GM19238 (cell line): ENCODE results near the gene ZNF688.
"Not testable (repeated sequence)": the region's sequence is repeated elsewhere in the genome, so short reads cannot be mapped to it uniquely, and the experiment has no call there.

Experiments used
- DNase-seq: peaks from one replicate; pipeline ENCODE4 v3.0.0; 2011; ENCODE audit warnings: low spot score; ENCODE audit not compliant: insufficient read length

Gene ZNF688

DNA sequence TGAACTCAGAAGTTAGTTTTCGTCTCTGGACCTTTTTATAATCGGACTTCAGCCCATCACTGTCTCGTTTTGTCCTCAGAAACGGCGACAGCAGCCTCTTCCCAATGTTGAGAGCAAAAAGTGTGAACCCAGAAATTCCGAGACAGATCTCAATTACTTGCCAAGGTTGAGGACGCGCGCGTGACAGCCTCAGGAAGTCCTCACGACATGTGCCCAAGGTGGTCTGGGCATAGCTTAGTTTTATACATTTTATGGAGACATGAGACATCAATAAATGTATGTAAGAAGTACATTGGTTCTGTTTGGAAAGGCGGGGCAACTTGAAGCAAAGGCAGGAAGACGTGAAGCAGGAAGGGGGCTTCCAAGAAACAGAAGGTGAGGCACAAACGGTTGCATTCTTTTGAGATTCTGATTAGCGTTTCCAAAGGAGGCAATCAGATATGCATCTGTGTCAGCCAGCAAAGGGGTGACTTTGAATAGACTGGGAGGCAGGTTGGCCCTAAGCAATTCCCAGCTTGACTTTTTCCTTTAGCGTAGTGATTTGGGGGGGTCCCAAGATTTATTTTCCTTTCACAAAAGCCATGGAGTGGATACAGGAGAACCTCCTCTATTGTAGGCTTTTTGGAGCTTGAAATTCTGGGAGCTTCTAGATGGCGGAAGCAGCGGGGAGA lies 36.3 kb downstream of the ZNF688 start:
- DNase-seq: no peak

DNA sequence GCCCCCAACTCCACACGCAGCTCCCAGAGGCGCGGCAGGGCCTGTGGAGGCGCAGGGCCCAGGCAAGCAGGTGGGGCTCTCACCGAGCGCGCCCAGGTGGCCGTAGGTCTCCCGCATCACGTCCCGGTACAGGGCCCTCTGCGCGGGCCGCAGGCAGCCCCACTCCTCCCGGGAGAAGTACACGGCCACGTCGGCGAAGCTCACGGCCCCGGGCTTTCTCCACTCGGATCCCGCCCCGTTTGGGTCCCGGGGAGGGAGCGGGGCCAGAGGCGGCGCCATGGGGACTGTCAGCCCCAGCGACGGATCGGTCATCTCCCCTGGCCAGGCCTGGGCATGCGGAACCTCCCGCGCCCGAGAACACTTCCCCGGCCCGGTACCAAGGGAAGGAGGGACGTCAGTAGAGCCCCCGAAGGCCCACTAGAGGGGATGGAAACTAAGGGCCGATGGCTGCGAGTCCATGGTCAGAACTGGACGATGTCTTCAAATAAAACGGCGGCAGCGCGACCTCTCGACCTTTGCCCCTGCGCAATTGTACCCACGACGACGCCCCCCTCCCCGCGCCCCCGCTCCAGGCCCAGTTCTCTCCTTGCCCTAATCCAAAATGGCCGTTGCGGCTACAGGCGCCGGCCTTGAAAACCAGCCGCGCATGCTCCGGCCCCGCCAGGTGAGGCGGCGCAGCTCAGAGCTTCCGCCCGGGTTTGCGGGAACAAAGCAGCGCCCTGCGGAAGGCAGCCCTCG lies 37.0 kb downstream of the ZNF688 start, which contains the start of gene ZNF747:
Gene ZNF747 (minus strand): TSS at position 491 of the 738 bp plus-strand sequence. CDS start 179 bp downstream, at position 312.
- peak; percentile 91 for DNase-seq

DNA sequence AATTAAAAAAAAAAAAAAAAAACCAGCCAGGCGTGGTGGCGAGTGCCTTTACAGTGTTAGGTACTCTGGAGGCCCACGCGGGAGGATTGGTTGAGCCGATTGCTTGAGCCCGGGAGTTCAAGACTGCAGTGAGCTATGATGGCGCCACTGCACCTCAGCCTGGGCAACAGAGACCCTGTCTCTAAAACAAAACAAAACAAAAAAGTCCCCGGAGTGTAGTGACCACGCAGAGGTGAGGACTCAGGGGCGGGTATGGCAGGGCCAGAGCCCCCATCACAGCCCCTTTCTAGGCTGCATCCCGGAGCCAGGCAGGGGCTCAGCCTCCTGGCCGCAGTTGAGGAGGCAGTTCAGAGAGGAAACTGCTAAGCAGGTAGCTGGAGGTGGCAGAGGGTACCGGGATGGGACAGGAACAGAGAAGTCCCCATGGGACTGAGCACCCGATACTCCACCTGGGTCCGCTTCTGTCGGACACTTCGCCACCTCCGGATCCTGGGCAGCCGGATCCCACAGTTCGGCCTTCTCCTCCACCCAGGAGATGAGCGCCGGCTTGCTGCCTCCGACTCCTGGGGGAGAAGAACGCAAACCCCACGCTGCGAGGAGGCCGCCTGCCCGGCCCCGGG lies 37.7 kb downstream of the ZNF688 start:
- no peak for DNase-seq

DNA sequence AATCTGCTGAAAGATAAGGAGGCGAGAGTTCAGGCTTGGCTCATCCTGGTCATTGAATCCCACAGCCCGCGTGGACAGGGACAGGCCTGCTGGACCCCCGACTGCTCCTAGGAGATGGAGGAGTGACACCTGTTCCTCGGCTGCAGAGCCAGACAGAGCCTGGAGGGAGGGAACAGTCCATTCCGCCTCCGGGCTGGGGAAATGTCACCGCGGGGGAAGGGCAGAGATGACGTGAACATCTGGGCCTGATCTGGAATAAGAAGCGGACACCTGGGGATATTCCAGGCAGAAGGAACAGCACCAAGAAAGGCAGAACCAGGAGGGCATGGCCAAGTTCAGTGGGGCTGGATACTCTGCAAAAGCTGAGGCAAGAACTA lies 38.4 kb downstream of the ZNF688 start:
- no peak for DNase-seq

DNA sequence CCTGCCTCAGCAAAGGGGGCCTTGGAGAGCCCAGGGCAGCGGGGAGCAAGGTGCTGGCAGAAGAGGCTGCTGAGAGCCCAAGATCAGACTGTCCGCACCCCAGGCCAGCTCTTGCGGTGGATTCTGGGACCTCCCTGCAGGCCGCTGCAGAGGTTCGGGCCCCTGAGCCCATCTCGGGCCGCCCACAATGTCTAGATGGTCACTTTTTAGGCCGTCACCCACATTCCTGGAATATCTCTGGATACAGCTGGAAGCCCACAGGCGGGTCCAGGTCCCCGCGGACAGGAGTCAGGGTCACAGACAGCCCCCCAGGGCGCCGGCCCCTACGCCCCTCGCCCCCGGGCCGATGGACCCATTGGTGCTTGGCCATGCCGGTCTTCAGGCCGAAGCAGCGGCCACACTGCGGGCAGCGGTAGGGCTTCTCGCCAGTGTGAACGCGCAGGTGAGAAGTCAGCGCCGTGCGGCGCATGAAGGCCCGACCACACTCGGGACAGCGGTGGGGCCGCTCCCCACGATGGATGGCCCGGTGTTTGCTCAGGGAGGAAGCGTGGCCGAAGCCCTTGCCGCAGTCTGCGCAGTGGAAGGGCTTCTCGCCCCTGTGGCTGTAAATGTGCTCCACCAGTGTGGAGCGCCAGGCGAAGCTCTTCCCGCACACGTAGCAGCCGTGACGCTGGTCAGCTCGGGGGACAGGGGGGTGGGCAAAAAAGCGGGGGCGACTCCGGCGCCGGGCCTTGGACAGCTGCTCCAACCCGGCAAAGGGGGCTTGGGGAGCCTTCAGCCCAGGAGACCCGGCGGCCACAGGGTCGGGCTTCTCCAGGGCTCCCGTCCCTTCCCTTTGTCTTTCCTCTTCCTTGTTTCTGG lies 39.0 kb downstream of the ZNF688 start:
- DNase-seq: no peak

DNA sequence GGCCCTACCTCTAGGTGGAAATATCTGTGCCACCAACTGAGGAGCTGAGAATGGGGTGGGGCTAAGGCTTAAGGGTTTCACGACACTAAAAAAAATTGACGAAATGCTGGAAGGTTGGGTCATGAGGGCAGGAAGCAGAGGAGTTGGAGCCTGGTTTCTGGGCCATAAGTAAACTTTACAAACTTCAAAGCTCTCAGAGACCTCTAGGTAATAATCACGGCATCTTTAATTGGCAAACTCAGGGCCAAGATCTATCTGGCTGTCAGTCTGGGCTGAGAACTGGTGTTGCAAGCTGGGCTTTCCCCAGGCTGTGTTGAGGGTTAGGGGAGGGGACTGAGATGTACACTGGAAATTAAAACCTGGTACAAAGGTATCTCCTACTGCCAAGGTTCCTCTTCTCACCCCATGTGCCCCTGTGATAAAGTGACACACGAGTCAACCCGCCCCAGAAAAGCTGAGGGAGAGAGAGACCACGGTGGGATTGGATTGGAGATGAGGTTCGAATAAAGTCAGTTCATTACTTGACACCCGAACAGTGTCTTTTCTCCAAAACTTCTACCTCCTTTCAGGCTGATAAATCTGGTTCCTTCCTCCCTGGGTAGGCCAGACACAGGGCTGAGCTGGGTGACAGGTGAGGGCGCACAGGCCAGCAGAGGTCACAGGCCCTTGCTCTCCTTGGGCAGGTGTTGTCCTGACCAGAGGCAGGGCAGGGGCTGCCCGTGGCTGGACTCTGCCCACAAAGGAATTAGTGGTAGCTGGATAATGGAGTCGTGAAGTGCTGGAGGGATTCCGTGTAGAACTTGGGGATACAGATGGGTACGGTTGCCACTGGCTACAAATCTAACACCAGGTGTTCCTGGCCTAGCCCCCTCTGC lies 41.1 kb downstream of the ZNF688 start:
- DNase-seq: no peak

DNA sequence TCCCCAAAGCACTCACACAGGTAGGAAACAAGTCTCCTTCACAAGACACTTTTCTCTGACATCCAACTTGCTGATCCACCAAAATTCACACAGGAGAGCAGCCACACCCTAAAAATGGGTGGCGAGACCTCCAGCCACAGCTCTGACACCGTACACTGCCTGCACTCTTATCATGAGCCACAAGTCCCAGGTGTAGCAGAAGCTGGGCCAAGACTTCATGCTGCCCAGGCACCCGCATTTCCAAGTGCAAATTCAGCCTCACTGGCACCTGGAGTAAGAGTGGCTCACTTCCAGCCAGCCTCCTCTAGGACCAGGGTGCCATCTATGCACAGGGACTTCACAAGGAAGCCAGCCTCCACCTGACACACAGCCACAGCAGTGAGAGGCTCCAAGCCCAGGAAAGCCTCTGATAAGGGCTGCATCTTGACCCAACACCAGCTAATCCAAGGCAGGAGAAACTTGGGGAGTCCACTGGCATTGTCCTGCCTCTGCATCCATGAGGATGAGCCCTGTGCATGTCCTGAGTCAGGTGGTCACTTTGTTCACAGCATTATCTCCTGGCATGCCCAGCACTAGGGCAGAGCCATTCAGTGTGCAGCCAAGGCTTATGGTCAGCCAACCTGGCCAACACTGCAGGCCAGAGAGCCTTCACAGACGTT lies 42.6 kb downstream of the ZNF688 start:
- no peak for DNase-seq

DNA sequence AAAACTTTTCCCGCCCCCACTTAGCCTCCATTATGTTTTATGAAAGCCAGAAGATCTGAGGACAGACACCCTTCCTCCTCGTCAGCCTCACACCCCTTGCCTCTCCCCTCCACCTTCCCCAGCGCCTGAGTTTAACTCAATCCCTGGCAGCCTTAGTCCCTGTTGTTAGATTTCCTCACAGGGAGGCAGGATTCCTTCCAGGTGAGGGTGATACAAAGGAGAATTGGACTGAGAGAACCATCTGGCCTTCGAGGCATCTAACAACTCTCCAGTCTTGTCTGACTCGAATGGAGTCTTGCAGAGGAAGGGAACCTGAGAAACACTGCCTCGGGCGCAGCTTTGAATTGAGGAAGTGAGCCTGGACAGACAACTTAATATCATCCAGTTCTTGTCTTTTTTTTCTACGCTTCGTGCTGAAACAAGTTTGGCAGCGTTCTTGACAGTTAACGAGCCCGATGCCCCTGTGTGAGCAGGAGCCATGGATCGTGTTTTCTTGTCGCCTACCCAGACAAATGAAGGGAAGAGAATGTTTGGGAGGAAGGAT lies 43.8 kb downstream of the ZNF688 start:
- peak; percentile 65 for DNase-seq

DNA sequence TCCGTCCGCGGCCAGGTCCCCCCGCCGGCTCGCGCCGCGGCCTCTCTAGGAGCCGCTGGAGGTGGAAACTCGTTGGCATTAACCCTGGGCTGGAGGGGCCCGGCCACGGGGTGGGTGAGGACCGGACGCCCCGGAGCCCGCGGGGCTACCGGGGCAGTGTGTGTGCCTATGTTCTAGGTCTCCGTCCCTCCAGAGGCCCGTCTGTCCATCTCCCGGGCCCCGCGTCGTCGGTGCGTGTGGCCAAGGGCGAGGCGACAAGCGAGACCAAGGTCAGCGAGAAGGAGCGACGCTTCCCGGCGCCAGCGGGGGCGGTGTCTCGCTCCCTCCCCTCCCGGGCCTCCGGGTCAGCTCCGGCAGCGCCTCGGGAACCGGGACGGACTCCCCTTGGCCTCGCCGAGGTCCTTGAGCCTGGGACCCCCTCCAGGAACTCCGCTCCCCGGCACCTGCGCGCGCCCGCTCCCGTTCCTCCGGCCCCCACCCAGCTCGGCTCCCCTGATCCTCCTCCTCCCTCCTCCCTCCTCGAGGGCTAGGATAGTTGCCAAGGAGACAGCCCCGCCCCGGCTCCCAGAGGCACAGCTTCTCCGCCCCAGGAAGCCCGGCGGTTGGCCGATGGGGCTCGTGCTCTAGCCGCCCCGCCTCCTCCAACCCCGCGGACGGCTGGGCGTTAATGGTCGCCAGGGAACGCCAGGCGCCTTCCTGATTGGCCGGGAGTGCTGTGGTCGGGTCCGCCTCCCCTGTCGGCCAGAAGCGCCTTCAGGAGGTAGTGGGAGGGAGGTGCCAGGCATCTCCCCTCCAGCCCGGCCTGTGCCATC lies 44.5 kb downstream of the ZNF688 start:
- DNase-seq: peak; percentile 99

DNA sequence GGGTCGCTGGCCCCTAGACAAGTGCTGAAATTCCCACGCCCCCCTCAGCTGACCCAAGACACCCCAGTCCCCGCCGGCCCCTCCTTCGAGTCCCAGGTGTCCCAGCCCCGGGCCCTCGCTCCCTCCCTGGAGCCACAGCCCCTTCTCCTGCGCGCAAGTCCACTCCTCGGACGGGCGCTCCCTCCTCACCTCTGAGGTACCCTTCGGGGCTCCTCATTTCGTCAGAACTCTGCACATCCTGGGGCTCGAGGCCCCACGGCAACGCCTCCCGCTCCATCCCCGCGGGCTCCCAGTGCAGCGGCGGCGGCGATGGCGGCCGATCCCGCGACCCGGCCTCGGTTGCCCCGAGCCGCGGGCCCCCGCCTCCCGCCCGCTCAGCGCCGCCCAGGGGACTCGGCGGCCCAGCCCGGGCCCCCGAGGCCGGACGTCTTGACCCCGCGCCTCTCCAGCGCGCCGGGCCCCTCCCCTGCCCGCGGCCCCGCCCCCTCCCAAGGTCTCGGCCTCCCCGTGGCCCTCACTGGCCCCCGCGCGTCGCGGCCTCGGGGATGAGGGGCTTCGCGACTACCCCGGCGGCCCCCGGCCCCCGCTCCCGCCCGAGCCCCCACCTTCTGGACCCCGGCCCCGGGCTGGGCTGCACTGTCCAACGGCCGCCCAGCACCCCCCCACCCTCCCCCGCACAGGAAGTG lies 45.2 kb downstream of the ZNF688 start, which contains the start of gene ZNF768:
Gene ZNF768 (minus strand): TSS at position 430 of the 686 bp plus-strand sequence. CDS start 153 bp downstream, at position 277.
- peak; percentile 63 for DNase-seq

DNA sequence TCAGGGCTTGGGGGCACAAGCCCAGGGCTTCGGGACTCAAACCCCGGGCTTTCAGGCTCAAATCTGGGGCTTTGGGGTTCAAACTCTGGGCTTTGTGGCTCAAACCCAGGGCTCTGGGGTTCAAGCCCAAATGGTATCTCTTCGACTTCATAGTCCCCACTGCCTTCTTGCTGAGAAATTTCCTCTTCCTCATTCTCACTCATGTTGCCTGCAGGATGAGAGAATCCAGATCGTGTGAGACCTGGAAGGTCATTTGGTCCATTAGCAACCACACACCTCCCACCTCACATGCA lies 45.7 kb downstream of the ZNF688 start:
- no peak for DNase-seq

DNA sequence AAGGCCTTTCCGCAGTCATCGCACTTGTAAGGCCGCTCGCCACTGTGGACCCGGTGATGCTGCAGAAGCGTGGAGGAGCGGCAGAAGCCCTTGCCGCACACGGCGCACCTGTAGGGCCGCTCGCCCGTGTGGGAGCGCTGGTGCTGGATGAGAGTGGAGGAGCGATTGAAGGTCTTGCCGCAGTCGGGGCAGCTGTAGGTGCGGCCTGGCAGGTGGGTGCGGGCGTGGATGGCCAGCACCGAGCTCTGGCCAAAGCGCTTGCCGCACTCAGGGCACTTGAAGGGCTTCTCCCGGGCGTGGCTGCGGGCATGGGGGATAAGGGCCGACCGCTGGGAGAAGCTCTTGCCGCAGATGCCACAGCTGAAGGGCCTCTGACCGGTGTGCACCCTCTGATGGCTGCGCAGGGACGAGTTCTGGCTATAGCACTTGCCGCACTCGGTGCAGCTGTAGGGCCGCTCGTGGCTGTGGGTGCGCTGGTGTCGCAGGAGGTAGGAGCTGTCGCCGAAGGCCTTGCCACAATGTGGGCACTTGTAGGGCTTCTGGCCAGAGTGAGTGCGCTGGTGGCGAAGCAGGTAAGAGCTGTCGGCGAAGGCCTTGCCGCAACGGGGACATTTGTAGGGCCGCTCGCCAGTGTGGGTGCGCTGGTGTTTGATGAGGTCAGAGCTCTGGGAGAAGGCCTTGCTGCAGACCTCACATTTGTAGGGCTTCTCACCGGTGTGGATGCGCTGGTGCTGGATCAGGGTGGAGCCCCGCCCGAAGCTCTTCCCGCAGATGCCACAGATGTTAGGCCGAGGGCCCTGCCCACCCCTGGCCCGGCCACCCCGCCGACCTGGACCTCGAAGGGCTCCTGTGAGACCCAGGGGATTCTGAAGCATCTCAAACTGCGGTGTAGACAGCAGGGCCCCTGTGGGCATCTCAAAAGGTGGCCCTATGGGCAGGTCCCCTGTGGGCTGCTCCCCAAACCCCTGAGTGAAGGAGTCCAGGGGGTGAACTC lies 46.6 kb downstream of the ZNF688 start:
- no peak for DNase-seq

DNA sequence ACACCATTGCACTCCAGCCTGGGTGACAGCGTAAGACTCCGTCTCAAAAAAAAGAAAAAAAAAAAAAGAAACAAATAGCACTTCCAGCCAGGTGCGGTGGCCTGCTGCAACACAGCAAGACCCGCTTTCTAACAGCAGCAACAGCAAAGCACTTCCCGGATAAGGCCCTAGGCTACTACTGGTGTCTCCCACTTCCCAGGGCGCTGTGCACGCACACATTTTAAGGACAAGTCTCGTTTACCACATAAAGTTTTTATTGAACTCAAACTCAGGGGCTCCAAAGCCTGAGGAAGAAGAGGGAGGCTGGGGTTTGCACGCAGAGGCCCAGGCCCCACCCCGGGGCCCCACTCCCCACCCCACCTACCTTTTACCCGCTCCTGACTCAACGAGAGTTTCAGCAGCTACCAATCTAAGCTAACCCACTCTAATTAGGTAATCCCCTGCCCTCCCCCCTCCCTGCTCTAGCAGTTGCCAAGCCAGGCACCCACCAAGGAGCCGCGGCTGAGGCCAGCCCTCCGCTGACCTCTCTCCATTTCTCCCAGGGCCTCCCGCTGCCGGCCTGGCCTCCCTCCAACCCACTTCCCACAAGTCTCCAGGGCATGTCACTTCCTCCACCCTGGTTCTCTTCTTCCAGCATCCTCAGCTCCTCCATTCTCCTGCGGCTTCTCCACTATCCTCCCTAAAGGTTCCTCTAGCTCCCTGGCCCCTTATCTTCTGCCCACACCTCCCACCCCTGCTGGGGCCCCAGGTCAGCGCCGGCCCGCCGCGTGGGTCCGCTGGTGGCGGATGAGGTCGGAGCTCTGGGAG lies 47.5 kb downstream of the ZNF688 start:
- DNase-seq: no peak

DNA sequence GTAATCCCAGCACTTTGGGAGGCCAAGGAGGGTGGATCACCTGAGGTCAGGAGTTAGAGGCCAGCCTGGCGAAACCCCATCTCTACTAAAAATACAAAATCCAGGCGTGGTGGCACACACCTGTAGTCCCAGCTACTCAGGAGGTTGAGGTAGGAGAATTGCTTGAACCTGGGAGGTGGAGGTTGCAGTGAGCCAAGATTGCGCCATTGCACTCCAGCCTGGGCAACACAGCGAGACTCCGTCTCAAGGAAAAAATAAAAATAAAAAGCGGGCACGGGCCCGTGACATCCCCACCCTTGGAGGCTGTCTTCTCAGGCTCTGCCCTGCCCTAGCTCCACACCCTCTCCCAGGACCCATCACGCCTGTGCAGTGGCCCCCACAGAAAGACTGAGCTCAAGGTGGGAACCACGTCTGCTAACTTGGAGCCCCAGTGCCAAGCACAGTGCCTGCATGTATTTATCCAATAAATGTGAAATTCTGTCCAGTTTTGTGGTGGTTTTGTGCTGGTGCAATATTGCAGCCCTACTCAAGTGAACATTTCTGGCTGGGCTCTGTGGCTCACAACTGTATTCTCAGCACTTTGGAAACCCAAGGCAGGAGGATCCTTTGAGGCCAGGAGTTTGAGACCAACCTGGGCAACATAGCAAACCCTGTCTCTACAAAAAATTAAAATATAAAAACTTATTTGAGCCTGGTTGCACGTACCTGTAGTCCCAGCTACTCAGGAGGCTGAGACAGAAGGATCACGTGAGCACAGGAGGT lies 48.6 kb downstream of the ZNF688 start:
- not testable (repeated sequence) for DNase-seq

DNA sequence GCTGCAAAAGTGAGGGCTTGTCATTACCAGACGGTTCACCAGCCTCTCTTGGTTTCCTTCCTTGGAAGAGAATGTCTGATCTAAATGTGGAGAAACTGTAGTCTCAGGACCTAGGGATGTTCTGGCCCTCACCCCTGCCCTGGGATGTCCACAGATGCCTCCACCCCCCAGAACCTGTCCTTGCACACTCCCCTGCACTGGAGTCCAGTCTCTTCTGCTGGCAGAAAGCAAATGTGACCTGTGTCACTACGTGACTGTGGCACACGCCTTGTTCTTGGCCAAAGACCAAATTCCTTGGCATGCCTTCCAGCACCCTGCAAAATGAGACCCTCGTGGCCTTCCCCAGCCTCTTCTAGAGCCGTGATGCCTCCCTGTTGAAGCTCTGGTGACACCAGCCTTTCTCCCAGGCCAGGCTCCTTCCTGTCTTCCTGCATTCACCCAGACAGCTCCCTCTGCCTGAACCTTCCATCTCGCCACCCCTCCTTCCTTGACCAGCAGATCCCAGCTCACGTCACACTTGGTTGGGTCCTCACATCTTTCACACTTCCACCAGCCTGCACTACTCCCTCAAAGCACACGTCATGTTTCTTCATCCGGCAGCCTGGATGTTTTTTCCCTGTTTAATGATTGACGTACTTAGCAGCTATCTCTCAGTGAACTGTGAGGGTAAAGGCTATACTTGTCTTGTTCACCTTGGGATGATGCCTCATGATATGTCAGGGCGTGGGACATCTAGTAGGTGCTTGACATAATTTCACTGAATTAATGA lies 49.5 kb downstream of the ZNF688 start:
- DNase-seq: no peak
